GM18870 (cell line): ENCODE data around the gene M6PR.

Source experiments
- ATAC-seq: cut with Tn5 transposase; IDR thresholded peaks from one replicate; pipeline ENCODE4 v1.9.1; 2021; ENCODE audit warnings: moderate library complexity; ENCODE audit not compliant: unreplicated experiment

Gene M6PR

DNA sequence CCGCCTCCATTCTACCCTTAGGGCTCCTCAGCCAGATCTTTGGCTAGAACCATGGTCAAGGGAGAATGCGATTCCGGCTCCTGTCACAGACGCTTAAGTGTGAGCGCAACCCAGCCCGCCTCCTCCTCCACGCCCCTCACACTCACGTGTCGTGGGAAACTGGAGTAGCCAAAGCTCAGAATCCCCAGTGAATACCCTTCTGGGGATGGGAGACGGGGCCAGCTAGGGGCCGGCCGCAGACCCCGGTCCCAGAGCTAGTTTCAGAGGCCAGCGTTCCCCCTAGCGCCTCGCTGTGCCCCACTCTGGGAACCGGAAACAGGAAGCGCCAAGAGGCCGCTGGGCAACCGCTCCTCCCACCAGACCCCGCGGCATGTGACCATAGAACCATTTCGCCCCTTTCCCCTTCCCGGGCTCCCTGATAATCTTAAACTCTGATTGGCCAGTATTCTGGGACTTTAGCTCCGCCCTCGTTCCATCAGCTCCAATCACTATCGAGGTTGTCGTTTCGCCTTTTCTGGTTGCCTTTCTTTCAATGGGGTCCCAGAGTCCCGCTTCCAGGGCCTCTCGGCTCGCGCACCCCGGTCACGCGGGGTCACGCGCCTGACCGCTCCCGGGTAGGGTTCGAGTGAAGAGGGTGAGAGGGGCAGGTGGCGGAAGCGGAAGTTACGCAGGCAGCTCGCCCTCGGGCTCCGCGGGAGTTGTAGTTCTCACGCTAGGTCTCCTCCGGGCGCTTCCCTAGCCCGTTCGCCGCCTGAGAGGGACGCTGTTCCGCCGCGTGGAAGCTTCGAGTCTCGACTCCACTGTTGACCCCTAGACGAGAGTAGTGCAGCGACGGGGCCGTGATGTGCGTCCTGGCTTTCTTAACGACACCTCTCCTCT lies at the start of gene M6PR:
TSS of gene M6PR (minus strand) at position 304 of the 879 bp plus-strand sequence. CDS start 3,241 bp downstream, outside the sequence.
- peak; percentile 84 for ATAC-seq

DNA sequence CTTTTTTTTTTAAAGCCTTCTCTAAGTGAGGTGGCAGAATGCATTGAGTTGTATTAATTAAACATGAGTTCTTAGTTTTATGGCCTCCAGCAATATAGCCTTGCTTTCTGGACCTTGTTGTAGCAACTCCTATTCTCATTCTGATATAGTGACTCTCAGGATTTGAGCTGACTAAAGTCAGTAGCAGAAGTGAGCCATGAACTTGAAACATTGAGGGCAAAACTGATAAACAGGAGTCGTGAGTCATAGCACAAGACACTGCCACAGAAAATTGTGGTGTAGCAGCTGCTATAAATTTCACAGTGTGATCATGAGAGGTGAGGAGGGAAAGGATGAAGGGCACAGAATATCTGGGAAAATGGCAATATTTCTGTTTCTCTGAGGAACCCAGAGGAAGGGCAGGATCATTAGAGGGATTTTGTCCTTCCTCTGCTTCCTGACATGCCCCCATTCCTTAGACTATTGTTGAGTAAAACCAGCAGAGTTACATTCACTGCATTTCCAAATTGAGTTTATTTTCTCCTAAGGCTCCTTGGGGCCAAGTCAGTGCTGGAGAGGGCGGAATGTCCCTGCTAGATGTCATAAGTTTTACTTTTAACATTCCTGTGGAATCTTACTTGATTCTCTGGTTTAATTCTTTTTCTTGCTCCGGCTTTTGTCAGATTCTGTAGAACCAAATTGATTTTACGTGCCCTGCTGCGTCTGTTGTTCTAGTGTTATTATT lies 47.4 kb upstream of the M6PR start:
- ATAC-seq, result peak; percentile 92

DNA sequence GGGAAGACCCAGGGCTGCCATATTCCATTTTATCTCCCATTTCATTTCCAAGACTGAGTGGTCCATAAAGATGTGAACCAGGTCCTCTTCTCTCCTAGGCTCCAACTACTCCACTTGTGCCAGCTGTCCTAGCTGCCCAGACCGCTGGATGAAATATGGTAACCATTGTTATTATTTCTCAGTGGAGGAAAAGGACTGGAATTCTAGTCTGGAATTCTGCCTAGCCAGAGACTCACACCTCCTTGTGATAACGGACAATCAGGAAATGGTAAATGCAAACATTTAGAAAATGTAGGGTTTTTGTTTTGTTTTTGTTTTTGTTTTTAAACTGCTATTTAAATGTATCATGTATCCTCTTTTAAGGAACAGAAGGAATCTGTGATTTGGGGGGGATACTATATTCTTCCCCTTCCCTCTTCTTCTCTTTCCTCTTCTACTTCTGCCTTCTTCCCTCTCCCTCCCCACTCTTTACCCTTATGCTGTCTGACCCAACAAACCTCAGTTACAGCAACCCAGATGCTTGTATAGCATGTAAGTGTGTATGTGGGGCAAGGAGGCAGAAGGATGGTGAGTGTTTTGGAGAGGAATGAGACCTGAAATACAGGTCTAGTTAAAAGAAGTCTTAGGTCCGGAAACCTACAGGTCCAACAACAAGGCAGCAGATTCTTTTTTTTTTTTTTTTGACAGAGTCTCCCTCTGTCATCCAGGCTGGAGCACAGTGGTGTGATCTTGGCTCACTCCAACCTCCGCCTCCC lies 45.8 kb upstream of the M6PR start:
- ATAC-seq, result no peak

DNA sequence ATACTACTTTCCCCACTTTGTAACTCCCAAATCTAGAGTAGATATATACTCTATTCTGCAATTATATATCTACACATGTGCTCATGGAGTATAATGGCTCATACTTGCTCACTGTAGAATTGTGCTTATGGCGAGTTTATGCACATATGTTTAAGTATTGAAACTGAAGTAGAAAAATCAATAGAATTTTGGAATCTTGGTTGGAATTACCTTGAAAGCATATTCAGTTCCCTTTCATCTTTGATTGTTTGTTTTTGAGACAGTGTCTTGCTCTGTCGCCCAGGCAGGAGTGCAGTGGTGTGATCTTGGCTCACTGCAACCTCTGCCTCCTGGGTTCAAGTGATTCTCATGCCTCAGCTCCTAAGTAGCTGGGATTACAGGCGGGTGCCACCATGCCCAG lies 44.4 kb upstream of the M6PR start:
- no peak for ATAC-seq

DNA sequence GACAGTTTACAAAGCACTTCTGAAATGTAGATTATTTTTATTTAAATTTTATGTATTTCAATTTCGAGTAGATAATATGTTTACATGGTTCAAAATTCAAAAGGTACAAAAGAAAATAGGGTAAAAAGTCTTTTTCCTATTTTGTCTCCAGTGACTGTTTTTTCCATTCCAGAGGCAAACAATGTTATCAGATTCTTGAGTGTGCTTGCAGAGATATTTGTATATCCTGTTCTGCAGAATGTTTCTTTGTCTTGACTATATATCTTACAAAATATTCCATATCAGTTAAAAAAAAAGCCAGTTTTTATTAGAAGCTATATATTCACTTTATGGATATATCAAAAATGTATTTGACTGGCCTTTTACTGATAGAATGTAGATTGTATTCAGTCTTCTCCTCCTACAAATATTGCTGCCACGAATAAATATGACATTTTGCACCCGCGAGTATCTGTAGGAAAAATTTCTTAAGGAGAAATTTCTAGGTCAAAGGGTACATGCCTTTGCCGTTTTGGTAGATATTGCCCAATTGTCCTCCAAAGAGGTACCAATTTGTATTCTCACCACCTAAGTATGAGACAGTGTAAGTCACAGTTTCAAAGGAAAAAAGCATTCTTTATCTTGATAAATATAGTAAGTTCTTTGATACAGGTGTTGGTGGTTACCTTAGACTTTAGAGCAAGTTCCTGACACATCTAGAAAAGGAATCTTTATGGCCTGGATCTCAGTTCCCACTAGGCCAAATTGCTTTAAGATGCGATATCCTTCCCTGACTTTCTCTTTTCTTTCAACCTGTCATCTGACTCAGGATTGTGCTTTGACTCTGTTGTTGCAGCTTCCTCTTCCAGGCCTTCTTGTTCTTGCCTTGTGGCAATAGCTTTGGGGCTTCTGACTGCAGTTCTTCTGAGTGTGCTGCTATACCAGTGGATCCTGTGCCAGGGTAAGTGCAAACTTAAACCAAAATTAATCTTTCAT lies 42.2 kb upstream of the M6PR start:
- no peak for ATAC-seq

DNA sequence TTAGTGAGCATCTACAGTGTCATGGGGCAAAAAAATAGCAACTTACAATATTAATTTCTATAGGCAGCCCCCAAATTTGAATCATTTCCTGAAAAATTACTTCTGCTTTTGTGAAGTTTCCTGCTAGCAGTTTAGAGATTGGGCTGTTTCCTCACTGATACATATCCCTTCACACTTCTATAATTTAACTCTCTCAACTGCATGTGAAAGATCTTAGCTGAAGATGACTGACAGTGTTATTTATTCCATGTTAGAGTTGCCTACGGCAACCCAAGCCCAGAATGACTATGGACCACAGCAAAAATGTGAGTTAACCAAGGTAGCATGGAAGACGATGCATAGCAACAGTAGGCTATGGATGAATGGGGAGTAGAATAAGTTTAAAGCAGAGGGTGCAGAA lies 40.0 kb upstream of the M6PR start, which contains the start of gene KLRG1:
TSS of gene KLRG1 (plus strand) at position 134 of the 400 bp plus-strand sequence. CDS start at position 224, 90 bp downstream.
- ATAC-seq, result no peak

DNA sequence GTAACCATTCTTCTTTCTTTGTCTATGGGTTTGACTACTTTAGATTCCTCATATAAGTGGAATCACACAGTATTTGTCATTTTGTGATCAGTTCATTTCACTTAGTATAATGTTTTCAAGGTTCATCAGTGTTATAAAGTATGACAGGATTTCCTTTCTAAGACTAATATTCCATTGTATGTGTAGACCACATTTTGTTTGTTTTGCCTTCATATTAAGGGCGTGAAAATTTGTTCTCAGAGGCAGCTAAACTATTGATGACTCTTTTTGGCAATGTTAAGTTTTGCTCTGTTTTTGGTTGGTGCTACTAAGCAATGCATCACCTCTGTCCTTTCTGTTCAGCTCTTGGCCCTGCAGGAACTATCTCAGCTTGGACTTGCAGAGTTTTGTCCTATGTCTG lies 38.2 kb upstream of the M6PR start:
- no peak for ATAC-seq

DNA sequence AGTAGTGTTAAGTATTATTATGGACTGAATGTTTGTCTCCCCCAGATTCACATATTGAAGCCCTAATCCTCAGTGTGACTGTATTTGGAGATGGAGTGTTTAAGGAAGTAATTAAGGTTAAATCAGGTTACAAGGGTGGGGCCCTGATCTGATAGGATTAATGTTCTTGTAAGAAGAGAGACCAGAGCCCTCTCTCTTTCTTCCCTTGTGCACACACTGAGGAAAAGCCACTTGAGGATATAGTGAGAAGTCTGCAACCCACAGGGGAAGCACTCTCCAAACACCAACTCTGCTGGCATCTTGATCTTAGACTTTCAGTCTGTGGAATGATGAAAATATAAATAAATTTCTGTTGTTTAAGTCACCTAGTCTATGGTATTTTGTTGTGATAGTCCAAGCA lies 37.7 kb upstream of the M6PR start:
- no peak for ATAC-seq

DNA sequence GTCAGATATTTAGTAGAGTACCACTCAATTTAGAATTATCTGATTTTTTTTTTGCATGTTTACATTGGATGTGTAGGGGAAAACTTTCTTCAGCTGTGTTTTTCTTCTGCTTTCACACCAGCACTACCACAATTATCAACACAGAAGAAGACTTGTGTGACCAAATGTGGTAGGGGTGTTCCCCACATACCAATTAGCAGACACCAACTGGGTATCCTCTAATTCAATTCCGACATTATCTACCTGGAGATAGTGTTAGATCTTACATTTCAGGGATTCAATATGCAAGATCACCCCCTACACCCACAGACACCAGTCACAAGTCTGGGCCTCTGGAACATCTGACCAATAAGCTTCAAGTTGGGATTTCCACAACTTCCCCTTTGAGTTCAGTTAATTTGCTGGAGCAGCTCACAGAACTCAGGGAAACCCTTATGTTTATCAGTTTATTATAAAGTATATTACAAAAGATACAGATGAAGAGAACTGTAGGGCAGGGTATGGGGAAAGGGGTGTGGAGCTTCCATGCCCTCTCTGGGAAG lies 35.8 kb upstream of the M6PR start:
- no peak for ATAC-seq

DNA sequence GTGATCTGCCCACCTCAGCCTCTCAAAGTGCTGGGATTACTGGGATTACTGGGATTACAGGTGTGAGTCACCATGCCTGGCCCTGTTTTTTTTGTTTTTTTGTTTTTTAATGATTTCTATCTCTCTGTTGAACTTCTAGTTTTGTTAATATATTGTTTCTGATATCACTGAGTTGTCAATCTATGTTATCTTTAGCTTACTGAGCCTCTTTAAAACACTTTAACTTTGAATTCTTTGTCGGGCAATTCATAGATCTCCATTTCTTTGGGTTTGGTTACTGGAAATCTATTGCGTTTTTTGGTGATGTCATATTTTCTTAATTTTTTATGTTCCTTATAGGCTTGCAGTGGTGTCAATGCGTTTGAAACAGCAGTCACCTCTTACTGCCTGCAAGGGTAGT lies 30.7 kb upstream of the M6PR start:
- no peak for ATAC-seq

DNA sequence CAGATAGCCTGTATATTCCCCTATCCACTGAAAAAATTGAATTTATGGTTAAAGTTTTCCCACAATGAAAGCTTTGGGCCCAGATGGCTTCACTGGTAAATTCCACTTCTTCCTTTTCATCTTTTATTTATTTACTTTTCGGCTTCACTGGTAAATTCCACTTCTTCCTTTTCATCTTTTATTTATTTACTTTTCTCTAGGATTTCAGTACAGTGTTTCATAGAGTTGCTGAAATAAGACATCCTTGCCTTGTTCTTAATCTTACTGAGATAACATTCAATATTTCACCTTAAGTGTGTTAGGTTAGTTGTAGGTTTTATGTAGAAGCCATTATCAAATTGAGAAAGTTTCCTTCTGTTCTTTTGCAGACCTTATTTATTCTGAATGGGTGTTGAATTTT lies 21.0 kb upstream of the M6PR start:
- no peak for ATAC-seq

DNA sequence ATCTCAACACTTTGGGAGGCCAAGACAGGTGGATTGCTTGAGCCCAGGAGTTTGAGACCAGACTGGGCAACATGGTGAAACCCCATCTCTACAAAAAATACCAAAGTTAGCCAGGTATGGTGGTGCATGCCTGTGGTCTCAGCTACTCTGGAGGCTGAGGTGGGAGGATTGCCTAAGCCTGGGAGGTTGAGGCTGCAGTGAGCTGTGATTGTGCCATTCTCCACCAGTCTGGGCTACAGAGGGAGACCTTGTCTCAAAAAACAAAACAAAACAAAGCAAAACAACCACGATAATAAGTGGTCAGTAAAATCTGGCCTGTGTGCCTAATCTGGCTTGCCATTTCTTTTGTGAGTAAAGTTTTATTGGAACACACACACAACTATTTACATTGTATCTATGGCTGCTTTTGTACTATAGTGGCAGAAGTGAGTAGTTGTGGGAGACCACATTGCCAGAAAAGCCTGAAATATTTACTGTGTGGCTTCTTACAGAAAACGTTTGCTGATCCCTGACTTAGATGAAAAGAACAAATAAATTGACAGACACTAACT lies 20.5 kb upstream of the M6PR start:
- ATAC-seq, result no peak

DNA sequence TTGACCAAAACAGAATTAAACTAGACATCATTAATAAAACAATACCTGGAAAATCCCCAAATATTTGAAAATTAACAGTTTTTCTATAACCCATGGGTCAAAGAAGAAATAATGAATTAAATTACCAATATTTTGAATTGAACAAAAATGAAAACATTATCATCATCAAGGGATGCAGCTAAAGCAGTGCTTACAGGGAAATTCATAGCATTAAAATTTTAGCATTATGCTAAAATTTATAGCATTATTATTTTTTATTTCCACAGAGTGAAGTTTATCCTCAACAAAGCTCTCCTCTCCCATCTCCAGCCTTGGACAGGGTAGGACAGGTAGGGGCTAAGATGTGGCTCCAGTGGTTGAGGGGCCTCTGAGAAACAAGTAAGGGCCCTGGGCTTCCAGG lies 19.3 kb upstream of the M6PR start:
- ATAC-seq, result no peak

DNA sequence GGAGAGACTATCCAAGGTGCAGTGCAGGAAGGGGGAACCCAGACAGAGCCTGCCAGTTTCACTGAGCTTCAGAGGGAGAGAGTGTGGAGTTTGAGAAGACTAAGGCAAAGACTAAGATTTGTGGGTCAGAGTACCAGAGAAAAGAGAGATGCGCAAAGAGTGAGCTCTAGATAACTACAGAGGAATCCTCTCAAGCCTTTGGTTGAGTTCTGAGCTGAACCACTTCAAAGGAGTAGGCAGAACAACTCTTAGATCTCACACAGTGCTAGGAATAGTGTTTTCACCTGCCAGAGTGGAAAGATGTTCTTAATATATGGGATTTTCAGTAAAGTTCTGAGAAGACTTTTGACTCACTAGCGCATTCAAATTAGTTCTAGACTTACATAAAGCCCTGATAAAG lies 10.7 kb upstream of the M6PR start:
- no peak for ATAC-seq

DNA sequence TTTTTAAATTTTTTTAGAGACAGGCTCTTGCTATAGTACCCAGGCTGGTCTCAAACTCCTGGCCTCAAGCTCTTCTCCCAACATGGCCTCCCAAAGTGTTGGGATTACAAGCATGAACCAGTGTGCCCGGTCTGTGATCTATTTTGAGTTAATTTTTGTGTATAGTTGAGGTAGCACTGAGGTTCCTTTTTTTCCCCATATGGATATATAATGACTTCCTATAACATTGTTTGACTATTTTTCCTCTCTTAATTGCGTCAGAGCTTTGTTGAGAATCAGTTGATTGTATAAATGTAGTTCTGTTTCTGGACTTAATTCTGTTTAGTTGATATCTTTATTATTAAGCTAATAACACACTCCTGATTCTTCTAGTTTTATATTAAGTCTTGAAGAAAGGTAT lies 8.6 kb upstream of the M6PR start:
- no peak for ATAC-seq

DNA sequence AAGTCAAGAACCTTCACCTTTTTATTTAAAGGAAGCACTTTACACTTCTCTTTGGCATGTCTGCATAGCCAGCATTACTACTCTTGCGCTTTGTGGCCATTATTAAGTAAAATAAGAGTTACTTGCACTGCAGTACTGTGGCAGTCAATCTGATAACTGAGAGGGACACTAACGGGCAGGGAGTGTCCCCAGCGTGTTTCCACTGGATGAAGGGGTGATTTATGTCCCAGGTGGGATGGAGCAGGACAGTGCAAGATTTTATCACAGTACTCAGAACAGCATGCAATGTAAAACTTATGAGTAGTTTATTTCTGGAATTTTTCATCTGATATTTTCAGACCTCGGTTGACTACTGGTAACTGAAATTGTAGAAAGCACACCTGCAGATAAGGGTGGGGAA lies 8.1 kb upstream of the M6PR start:
- ATAC-seq, result no peak

DNA sequence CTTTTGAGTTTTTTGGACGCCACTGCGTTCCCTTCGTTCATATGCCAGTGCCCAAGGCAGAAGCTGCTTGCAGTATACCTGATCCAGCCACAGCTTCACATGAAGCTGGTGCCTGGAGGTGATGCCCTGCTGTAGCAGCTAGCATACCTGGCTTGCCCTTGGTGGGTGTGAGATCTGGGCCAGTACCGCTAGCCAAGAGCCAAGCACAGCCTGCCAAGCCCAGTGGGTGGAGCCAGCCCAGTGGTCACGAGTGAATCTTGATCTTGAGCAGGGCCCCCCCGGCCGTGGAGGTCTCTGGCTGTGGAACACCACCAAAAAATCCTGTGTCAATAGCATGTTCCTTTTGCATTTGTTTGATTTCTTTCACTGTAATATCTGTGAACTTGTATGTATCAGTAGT lies 7.3 kb upstream of the M6PR start:
- no peak for ATAC-seq

DNA sequence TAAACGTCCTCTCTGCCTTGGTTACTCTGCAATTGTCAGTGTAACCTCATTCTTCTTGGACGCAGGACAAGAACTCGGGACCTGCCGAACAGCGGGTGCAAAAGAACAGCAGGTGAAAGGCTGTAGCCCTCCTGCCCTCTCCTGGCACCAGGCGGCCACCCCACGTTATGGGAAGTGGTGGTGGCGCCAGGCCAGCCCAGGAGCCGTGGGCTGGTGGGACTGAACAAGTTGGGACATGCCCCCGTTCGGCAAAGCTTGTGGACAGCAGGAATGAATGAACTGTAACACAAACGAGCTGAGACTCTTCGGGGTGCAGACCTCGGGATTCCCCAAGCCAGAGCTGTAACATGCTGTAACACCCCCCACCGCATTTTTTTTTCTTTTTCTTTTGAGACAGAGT lies 6.6 kb upstream of the M6PR start:
- ATAC-seq, result no peak

DNA sequence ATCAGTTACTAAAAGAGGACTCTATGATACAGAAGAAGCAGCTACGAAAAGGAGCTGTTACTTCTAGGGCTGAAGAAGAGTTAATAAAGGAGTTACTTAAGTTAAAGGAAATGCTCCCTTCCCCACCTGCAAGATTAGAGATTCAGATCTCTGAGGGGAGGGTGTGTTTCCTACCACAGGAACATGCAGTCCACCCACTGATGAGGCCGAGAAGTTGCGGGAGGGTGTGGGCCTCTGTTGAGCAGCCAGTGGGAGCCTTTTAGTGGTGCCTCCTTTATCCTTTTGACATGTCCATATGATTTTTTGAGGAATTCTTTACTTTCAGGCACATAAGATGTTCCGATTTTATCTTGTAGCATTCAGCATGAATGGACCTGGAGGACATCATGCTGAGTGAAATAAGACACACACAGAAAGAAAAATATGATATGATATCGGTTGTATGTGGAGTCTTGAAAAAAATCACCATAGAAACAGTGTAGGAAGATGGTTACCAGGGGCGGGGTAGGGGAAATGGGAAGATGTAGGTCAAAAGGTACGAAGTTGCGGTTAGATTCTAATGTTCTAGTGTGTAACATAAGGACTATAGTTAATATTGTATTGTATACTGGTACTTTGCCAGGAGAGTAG lies 4.4 kb upstream of the M6PR start:
- no peak for ATAC-seq
